HG03460 (cell line): ENCODE results near the gene FLYWCH2.
A peak's percentile ranks its signal among the peaks of the same experiment; 100 is the strongest.

Experiments
- ATAC-seq: cut with Tn5 transposase; IDR thresholded peaks from one replicate; pipeline ENCODE4 v1.9.1; 2021; ENCODE audit not compliant: unreplicated experiment

The FLYWCH2 gene

GRCh38 chr16:2882650-2883457, at the start of gene FLYWCH2:
TSS of gene FLYWCH2 (plus strand) at chr16:2883215. CDS start at chr16:2896450, 13,235 bp downstream.
- peak; percentile 91 for ATAC-seq

DNA sequence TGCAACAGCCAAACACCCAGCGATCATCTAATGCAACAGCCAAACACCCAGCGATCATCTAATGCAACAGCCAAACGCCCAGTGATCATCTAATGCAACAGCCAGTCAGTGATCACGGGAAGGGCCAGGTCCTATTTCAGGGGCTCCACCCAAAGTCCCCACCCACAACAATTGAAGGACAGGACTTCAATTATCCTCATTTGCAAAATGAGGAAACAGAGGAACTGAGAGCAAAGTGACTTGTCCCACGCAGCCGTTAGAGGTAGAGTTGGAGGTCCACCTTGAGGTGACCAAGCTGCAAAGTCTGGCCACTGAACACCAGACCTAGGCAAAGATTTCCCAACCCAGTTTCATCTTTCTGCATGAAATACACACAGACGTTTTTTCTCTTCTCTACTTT, 49.2 kb upstream of the FLYWCH2 start:
- no peak for ATAC-seq

GRCh38 chr16:2834968-2835367, 48.0 kb upstream of the FLYWCH2 start:
- no peak for ATAC-seq

- no peak for ATAC-seq
These were observed 47.1 kb upstream of the FLYWCH2 start for GRCh38 chr16:2835638-2836493.

DNA sequence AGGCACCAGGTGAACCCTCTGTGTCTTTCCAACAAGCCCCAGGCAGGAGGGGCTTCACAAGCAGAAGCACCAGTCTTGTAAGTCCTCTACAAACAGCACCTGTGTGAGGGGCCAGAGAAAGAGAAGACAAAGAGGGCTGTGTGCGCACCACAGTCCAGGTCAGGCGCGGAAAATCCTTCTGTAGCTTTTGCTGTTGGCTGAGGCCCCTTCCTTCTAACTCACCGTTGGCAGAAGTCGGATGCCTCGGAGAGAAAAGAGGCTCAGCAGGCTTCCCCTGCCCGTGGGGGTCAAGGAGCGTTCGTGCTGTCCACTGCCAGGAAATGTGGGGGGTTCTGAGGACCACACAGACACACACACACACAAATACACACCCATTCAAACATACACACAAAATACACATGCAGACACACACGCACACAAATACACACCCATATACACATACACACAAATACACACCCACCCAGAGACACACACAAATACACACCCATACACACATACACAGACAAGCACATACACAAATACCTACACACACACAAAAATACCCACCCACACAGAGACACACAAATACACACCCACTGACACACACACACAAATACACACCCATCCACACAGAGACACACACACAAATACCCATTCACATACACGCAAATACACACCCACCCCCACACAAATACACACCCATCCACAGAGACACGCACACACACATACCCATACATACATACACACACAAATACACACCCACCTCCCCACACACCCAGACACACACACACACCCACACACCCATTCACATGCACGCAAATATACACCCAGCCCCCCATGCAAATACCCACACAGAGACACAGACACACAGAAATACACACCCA, 46.1 kb upstream of the FLYWCH2 start:
- no peak for ATAC-seq

DNA sequence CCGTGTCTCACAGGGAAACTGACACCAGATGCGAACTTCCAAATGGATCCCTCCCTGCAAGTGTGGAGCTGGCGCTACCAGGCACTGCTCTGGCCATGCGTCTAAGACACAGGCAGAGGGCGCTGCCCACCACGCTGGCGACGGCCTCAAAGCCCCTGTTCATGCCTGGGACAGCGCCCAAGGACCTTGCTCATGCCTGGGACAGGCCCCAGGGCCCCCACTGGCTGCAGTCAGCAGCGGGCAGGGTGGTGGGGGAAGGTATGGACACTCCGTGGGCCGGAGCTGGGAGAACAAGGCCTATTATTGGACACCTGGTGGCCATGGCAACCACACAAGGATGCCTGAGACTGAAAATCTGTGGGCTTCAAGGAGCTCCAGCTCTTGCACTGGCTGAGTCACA, 44.1 kb upstream of the FLYWCH2 start:
- no peak for ATAC-seq

- ATAC-seq = no peak
These were observed 43.2 kb upstream of the FLYWCH2 start for GRCh38 chr16:2839650-2840450.

DNA sequence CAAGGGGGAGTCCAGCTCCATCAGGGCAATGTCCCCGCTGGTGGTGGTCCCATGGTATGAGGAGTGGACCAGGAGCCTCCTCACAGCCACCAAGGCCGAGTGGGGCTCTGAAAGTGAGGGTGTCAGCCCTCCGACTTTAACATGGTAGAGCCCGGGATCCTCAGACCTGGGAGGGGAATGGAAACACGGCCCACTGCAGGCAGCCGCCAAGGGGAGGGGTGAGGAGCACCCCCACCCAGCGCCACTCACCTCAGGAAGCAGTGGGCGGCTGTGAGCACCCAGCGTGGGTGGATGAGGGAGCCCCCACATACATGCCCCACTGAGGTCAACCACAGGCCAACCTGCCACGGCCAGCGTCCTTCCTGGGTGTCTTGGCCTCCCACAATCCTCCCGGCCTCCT, 42.1 kb upstream of the FLYWCH2 start:
- ATAC-seq = no peak

GRCh38 chr16:2841606-2842339, 41.2 kb upstream of the FLYWCH2 start:
- no peak for ATAC-seq

DNA sequence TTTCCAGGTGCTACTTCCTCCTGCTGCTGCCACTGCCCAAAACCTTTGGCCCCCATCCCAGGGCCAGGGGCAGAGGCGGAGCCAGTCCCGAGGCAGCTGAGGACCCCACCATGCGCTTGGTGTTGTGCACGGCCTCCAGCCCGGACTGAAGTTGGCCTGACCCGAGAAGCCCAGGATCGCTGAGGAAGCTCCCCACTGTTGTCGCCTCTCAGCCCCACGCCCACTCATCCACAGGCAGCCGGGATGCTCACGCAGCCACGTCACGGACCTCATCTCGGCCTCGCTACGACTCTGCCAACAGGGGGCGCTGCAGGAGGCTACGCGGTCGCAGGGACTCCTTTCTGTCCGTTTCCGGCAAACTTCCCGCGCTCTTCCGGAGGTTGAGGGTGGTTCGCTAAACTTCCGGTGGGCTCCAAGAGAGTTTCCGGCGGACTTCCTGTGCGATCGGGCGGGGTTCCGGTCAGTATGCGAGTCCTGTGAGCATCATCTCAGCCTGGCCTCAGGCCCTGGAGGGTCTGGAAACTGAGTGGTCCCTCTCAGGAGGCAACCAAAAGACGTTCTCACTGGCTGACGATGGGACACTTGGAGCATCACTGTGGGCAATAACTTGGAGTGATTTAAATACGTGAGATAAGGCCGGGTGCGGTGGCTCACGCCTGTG, 40.5 kb upstream of the FLYWCH2 start:
- ATAC-seq = no peak

DNA sequence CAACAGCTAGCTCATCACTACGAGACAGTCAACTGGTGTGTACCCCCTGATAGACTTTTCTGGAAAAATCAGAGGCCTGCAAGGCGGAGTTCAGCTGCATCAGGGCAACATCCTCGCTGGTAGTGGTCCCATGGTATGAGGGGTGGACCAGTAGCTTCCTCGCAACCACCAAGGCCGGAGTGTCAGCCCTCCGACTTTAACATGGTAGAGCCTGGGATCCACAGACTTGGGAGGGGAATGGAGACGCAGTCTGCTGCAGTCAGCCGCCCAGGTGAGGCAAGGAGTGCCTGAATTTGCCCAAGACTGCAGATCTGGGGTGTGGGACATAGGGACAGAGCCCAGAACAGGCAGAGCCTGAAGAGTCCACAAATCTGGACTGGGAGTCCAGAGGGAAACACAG, 39.5 kb upstream of the FLYWCH2 start:
- no peak for ATAC-seq

GRCh38 chr16:2845116-2845515, 37.9 kb upstream of the FLYWCH2 start:
- no peak for ATAC-seq

DNA sequence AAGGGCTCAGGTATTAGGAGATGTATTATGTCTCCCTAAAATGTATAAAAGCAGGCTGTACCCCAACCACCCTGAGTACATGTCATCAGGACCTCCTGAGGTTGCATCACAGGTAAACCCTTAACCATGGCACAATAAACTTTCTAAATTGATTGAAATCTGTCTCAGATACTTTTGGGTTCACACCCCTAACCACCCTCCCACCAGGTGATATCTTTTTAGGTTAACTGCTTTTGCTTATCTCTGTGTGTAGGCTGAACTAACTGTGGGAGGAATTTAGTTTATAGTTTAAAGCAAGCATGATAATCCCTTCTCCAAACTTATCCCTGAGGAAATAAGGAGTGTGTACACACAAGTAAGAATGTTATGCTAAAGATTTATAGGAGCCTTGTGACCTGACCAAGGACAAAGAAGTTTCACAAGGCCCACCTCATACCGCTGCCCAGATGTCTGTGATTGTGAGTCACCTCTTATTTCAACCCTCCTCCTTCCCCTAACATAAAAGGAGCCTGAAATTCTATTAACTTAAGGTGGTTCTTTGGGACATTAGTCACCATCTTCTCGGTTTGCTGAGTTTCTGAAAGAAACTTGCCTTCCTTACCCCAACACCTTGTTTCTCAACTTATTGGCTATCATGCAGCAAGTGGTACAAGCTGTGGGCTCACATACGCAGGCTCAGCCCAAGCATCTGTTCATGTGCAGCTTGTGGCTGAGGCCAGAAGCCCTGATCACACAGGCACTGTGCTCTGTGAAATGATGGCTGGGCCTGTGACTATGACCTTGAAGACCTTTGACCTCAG, 36.3 kb upstream of the FLYWCH2 start:
- no peak for ATAC-seq

- ATAC-seq = no peak
These were observed 33.9 kb upstream of the FLYWCH2 start for GRCh38 chr16:2848933-2849725.

DNA sequence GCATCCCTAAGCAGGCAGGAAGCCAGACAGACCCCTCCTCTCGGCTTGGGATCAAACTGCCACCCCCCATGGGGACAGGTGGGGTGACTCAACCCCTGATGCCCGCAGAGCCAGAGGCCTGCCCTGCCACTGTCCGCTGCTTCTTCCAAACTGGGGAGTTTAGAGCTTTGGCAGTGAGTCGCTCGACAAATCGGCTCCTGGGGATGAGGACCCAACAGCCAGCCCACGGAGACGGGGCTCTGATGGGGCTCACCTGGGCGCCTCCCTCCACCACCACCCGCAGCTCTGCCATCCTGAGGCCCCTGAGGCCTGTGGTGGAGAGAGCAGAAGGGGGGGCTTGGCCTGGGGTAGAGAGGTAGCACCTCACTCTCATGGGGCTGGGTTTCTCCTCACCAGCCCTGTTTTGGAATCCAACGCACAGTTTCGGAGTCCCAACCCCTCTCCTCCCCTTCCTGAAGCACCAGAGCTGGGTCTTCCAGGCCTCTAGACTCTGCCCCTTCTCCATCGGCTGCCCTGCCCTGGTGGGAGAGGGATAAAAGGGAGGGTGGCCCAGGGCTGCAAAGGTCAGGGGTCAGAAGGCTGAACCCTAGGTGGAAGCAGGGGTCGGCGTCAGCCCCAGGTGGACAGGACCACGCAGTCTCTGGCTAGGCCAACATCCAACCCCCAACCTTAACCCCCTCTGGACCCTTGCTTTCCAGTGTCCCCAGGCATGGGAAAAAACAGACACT, 30.8 kb upstream of the FLYWCH2 start:
- ATAC-seq = no peak

DNA sequence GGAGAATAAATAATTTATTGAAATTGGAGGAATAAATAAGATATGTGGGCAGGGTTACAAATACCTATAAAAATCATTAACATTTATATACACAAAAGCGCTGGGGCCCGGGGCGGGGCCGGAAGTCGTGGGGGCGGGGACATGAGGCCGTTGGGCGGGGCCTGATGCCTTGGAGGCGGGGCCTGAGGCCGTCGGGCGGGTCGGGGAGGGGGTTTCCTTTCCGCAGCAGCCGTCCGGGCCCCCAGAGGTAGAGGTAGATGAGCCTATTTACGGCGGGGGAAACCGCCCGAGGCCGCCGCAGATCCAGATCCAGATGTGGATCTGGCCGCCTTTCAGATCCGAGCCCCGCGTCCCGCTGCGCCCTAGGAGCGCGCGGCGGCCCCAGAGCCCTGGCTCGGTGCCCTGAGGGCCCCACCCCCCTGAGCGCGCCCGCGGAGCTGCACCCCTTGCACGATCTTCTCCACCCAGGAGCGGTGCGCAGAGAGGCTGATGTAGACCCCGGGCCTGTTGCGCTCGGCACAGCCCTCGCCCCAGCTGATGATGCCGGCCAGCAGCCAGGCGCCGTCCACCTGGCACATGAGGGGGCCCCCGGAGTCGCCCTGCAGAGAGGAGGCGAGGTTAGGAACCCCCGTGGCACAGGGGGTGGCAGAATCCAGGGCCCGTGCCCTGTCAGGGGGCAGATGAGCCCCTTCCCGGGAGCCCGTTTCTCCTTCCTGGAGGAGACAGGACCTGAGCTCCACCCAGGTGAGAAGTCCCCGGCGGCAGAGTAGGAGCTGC, 30.1 kb upstream of the FLYWCH2 start:
- no peak for ATAC-seq
